ENCODE measurements around the gene UNK.

DNA sequence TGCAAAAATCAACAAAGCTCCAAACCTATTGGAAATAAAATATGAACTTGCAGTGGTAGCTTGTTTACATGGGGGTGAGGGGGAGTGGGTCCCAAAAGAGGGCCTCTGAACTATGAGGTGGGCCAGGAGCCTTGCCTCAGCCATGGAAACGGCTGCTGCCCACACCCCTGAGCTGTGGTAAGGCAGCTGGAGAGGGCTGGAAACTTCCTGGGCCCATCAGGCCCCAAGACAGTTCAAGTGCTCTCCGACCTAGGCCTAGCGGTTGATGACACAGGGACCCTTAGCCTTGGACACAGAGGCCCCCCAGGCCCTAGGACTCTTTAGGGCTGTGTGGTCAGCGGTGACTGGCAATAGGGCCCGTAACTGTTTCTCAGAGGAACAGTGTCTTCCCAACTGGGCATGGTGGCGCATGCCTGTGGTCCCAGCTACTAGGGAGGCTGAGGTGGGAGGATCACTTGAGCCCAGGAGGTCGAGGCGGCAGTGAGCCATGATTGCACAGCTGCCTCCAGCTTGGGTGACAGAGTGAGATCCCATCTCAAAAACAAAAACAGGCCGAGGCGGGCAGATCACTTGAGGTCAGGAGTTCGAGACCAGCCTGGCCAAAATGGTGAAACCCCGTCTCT lies 41.3 kb downstream of the UNK start:
- TF ChIP-seq, protein P1, sequence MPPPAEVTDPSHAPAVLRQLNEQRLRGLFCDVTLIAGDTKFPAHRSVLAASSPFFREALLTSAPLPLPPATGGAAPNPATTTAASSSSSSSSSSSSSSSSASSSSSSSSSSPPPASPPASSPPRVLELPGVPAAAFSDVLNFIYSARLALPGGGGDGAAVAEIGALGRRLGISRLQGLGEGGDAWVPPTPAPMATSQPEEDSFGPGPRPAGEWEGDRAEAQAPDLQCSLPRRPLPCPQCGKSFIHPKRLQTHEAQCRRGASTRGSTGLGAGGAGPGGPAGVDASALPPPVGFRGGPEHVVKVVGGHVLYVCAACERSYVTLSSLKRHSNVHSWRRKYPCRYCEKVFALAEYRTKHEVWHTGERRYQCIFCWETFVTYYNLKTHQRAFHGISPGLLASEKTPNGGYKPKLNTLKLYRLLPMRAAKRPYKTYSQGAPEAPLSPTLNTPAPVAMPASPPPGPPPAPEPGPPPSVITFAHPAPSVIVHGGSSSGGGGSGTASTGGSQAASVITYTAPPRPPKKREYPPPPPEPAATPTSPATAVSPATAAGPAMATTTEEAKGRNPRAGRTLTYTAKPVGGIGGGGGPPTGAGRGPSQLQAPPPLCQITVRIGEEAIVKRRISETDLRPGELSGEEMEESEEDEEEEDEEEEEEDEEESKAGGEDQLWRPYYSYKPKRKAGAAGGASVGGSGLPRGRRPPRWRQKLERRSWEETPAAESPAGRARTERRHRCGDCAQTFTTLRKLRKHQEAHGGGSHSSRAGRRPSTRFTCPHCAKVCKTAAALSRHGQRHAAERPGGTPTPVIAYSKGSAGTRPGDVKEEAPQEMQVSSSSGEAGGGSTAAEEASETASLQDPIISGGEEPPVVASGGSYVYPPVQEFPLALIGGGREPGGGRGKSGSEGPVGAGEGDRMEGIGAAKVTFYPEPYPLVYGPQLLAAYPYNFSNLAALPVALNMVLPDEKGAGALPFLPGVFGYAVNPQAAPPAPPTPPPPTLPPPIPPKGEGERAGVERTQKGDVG (CRISPR knock-in tag; IDR thresholded peaks at IDR 0.05; ENCODE audit: borderline replicate concordance): no peak
- no peak for TF ChIP-seq ZNF570 (CRISPR knock-in tag; IDR thresholded peaks at IDR 0.05; ENCODE audit: borderline replicate concordance)
- TF ChIP-seq, protein P2, sequence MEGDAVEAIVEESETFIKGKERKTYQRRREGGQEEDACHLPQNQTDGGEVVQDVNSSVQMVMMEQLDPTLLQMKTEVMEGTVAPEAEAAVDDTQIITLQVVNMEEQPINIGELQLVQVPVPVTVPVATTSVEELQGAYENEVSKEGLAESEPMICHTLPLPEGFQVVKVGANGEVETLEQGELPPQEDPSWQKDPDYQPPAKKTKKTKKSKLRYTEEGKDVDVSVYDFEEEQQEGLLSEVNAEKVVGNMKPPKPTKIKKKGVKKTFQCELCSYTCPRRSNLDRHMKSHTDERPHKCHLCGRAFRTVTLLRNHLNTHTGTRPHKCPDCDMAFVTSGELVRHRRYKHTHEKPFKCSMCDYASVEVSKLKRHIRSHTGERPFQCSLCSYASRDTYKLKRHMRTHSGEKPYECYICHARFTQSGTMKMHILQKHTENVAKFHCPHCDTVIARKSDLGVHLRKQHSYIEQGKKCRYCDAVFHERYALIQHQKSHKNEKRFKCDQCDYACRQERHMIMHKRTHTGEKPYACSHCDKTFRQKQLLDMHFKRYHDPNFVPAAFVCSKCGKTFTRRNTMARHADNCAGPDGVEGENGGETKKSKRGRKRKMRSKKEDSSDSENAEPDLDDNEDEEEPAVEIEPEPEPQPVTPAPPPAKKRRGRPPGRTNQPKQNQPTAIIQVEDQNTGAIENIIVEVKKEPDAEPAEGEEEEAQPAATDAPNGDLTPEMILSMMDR (CRISPR knock-in tag; IDR thresholded peaks at IDR 0.05): no peak

Data from HepG2 (cell line).